Neural cell (in vitro differentiated cells): ENCODE results near the gene PBRM1.

Source experiments
- CTCF ChIP-seq: fragments of 450-650 bp; IDR thresholded peaks from 2 replicates; pipeline ENCODE4 v1.5.1; 2014; ENCODE audit warnings: antibody characterized with exemption, mild to moderate bottlenecking, moderate library complexity; ENCODE audit not compliant: poor library complexity, severe bottlenecking
- EP300 ChIP-seq: fragments of 450-650 bp; conservative IDR thresholded peaks from 2 replicates; pipeline ENCODE4 v1.6.1; 2014; ENCODE audit warnings: antibody characterized with exemption, mild to moderate bottlenecking, moderate library complexity; ENCODE audit not compliant: poor library complexity, severe bottlenecking
- EZH2 ChIP-seq: fragments of 200-600, 300-800 bp; shearing (Covaris generic), sonication (generic); IDR thresholded peaks from 2 replicates; pipeline ENCODE4 v1.6.1; 2014; ENCODE audit warnings: antibody characterized with exemption, low read length, borderline replicate concordance, mild to moderate bottlenecking; ENCODE audit not compliant: insufficient read depth, poor library complexity, severe bottlenecking
- MXI1 ChIP-seq: fragments of 450-650 bp; conservative IDR thresholded peaks from 2 replicates; pipeline ENCODE4 v1.6.1; 2014; ENCODE audit warnings: antibody characterized with exemption, mild to moderate bottlenecking; ENCODE audit not compliant: poor library complexity, severe bottlenecking
- POLR2AphosphoS5 ChIP-seq: IDR thresholded peaks from 2 replicates; pipeline ENCODE4 v1.6.1; 2012
- TAF1 ChIP-seq: IDR thresholded peaks from 2 replicates; pipeline ENCODE4 v1.6.1; 2012; ENCODE audit warnings: low read depth
- TF ChIP-seq, protein P1 (sequence below): IDR thresholded peaks from 2 replicates; pipeline ENCODE4 v1.6.1; 2012; ENCODE audit warnings: borderline replicate concordance

GRCh38 chr3:52503788-52504424 is 181.8 kb downstream of the PBRM1 start:
- no peak for TF ChIP-seq CTCF
- TF ChIP-seq, protein P1, sequence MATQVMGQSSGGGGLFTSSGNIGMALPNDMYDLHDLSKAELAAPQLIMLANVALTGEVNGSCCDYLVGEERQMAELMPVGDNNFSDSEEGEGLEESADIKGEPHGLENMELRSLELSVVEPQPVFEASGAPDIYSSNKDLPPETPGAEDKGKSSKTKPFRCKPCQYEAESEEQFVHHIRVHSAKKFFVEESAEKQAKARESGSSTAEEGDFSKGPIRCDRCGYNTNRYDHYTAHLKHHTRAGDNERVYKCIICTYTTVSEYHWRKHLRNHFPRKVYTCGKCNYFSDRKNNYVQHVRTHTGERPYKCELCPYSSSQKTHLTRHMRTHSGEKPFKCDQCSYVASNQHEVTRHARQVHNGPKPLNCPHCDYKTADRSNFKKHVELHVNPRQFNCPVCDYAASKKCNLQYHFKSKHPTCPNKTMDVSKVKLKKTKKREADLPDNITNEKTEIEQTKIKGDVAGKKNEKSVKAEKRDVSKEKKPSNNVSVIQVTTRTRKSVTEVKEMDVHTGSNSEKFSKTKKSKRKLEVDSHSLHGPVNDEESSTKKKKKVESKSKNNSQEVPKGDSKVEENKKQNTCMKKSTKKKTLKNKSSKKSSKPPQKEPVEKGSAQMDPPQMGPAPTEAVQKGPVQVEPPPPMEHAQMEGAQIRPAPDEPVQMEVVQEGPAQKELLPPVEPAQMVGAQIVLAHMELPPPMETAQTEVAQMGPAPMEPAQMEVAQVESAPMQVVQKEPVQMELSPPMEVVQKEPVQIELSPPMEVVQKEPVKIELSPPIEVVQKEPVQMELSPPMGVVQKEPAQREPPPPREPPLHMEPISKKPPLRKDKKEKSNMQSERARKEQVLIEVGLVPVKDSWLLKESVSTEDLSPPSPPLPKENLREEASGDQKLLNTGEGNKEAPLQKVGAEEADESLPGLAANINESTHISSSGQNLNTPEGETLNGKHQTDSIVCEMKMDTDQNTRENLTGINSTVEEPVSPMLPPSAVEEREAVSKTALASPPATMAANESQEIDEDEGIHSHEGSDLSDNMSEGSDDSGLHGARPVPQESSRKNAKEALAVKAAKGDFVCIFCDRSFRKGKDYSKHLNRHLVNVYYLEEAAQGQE = no peak
- no peak for TF ChIP-seq POLR2AphosphoS5
- no peak for TF ChIP-seq EZH2
- no peak for TF ChIP-seq MXI1
- no peak for TF ChIP-seq EP300
- TF ChIP-seq TAF1 = no peak
